Thoracic aorta (tissue), 2 donors: ENCODE measurements around the gene ABHD14A. TPM values are rescaled to one million over a fixed set of nuclear protein-coding genes. Genes with fewer than 3 reads are reported as not detected.

Experiments used
- ATAC-seq: fragments of 150-250 bp; one replicate; pipeline ENCODE4 v1.8.0; 2017; ENCODE audit warnings: low read depth; ENCODE audit not compliant: insufficient number of reproducible peaks, low FRiP score
- DNase-seq: peaks from one replicate; pipeline ENCODE4 v3.0.0-alpha.2; 2020; ENCODE audit warnings: low spot score
- H3K27ac ChIP-seq, 2 donors: fragments of 200-600 bp; sonication (generic); 1 replicate in 1 of 2; 2 replicates in 1 of 2; pipeline ENCODE4 v1.5.1; 2016; ENCODE audit warnings: mild to moderate bottlenecking in 2 of 2, moderate library complexity in 2 of 2
- H3K27me3 ChIP-seq: fragments of 200-600 bp; sonication (generic); replicated peaks from 2 replicates; pipeline ENCODE4 v1.6.0; 2016; ENCODE audit warnings: mild to moderate bottlenecking; ENCODE audit not compliant: insufficient read depth
- H3K36me3 ChIP-seq: fragments of 200-600 bp; sonication (generic); one replicate; pipeline ENCODE4 v1.5.1; 2016
- H3K4me1 ChIP-seq, 2 donors: fragments of 200-600 bp; sonication (generic); 1 replicate in 1 of 2; 2 replicates in 1 of 2; pipeline versions ENCODE4 v1.5.1 to v1.6.0; 2016; ENCODE audit warnings: low read depth in 2 of 2, mild to moderate bottlenecking in 1 of 2; ENCODE audit not compliant: control insufficient read depth in 1 of 2
- H3K4me3 ChIP-seq: fragments of 200-600 bp; sonication (generic); 2 replicates; pipeline ENCODE4 v1.5.1; 2016; ENCODE audit warnings: mild to moderate bottlenecking
- H3K9me3 ChIP-seq: fragments of 200-600 bp; sonication (generic); 2 replicates; pipeline ENCODE4 v1.5.1; 2016
- CTCF ChIP-seq: fragments of 200-600 bp; sonication (generic); IDR thresholded peaks from one replicate; pipeline ENCODE4 v1.5.1; 2019; ENCODE audit warnings: antibody characterized with exemption
- total RNA-seq, 2 donors: library from RNA; depleted of rRNA; stranded (reverse); fragments of >200 nt; gene quantifications; one replicate each; pipeline versions ENCODE4 v1.1.0 to v1.2.3, GENCODE V29; 2016

The ABHD14A gene
- total RNA-seq, 2 donors from 2014 or later, result 9.7 to 24.0 TPM

DNA sequence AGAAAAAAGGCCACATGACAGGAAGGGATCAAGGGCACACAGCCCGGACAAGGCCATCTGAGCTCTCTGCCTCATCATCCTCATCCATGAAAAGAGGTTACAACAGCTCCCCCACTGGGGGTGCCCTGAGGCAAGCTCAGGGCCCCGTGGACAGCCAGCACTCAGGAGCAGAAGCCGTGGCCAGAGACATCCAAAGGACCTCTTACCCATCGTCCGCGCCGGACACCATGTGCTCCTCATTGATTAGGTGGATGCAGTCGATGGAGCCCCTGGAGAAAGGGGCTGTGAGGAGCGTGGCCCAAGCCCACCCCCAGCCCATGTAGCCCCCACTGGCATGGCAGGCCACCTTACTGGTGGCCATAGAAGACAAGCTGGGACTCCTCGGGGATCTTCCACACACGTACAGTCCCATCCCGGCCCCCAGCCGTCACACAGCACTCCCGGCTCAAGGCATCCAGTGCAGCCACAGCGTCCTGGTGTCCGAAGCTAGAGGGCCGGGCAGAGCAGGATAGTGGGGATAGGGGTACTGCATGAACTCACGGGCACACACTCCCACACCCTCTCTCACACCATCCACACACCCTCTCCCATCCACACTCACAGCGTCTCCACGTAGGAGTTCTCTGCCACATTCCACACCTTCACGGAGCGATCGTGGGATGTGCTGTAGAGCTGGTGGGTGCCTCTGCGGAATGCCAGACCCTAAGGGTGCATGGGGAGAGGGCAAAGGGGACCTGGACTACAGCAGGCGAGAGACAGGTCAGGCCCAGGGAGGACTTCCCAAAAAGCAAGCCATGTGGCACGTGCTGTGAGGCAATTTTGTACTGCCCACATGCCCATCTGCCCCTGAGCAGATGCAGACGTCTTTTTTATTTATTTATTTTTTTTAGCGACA lies 39.6 kb upstream of the ABHD14A start:
- Histone ChIP-seq H3K27me3 (no peaks in the 10 kb centered on the region), H3K4me1 (peaks cover 0 to 2% of the 10 kb centered on the region in 2 donors), H3K9me3 (no peaks in the 10 kb centered on the region), H3K36me3 (peaks cover 39% of the 10 kb centered on the region), H3K4me3 (no peak overlapping the region), H3K27ac (no peak overlapping the region)
- no peak for DNase-seq
- no peak for ATAC-seq
- no peak for TF ChIP-seq CTCF

GRCh38 chr3:51935886-51936755 lies 38.7 kb upstream of the ABHD14A start:
- Histone ChIP-seq H3K9me3 (no peaks in the 10 kb centered on the region), H3K27me3 (no peaks in the 10 kb centered on the region), H3K27ac (no peak overlapping the region), H3K36me3 (peaks cover 39% of the 10 kb centered on the region), H3K4me3 (no peak overlapping the region), H3K4me1 (peaks cover 5 to 11% of the 10 kb centered on the region in 2 donors)
- DNase-seq, result no peak
- TF ChIP-seq CTCF, result no peak
- ATAC-seq, result no peak

DNA sequence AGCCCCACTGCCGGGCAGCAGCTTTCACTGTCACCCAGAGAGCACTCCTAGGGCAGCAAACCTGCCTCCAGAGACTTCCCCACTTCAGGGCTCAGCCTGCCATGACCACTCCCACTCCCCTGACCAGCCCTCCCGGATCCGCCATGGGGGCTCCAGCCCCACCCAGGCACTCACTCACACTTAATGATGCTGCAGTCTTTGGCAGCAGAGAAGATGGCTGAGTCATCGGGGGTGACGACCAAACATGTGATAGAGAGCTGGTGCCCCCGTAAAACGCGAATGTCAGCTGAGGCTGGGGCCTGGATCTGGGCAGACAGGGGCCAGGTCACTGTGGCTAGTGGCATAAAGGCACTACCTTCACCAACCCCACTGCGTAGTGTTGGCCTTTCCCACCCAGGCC lies 37.9 kb upstream of the ABHD14A start:
- Histone ChIP-seq H3K27me3 (no peaks in the 10 kb centered on the region), H3K9me3 (no peaks in the 10 kb centered on the region), H3K4me3 (no peak overlapping the region), H3K36me3 (peaks cover 39% of the 10 kb centered on the region), H3K4me1 (peaks cover 5 to 14% of the 10 kb centered on the region in 2 donors), H3K27ac (no peak overlapping the region)
- no peak for DNase-seq
- ATAC-seq, result no peak
- no peak for TF ChIP-seq CTCF

- Histone ChIP-seq H3K4me1 (peaks cover 10 to 21% of the 10 kb centered on the region in 2 donors), H3K27ac (no peak overlapping the region), H3K9me3 (no peaks in the 10 kb centered on the region), H3K36me3 (peaks cover 36% of the 10 kb centered on the region), H3K4me3 (no peak overlapping the region), H3K27me3 (no peaks in the 10 kb centered on the region)
- DNase-seq (no peak), ATAC-seq (no peak)
- TF ChIP-seq CTCF, result no peak
Measured at GRCh38 chr3:51937611-51938450, 37.0 kb upstream of the ABHD14A start.
